ENCODE results near the gene ZNF280C. TPM values are rescaled to one million over a fixed set of nuclear protein-coding genes. Genes with fewer than 3 reads are reported as not detected.
"Not testable (repeated sequence)": the region's sequence is repeated elsewhere in the genome, so short reads cannot be mapped to it uniquely, and the experiment has no call there.

Gene ZNF280C
- total RNA-seq, 2 donors from 2014 or later = 2.1 to 2.4 TPM

DNA sequence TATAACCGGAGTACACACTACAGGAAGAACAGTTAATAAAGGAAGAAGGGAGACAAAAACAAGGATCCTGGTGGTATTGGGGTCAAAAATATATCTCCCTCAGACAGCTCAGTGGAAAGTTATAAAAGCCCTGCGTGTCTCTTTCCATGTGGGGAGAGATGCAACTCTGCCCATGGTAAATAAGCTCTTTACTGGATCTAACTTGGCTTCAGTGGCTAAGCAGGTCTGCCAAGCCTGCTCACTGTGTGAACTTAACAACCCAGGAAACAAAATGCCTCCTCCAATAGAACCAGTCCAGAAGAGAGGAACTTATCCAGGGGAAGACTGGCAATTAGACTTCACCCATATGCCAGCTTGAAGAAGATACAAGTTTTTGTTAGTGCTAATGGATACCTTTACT, 17.0 kb upstream of the ZNF280C start:
- TF ChIP-seq, protein P1, sequence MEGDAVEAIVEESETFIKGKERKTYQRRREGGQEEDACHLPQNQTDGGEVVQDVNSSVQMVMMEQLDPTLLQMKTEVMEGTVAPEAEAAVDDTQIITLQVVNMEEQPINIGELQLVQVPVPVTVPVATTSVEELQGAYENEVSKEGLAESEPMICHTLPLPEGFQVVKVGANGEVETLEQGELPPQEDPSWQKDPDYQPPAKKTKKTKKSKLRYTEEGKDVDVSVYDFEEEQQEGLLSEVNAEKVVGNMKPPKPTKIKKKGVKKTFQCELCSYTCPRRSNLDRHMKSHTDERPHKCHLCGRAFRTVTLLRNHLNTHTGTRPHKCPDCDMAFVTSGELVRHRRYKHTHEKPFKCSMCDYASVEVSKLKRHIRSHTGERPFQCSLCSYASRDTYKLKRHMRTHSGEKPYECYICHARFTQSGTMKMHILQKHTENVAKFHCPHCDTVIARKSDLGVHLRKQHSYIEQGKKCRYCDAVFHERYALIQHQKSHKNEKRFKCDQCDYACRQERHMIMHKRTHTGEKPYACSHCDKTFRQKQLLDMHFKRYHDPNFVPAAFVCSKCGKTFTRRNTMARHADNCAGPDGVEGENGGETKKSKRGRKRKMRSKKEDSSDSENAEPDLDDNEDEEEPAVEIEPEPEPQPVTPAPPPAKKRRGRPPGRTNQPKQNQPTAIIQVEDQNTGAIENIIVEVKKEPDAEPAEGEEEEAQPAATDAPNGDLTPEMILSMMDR (IDR thresholded peaks at IDR 0.05) = no peak
- Histone ChIP-seq H3K9me3 (no peaks in the 10 kb centered on the region), H3K4me1 (no peaks in the 10 kb centered on the region), H3K4me3 (no peak overlapping the region), H3K27ac (no peak overlapping the region), H3K36me3 (no peaks in the 10 kb centered on the region), H3K9ac (ENCODE audit: low read depth in 2 of 2, low read length in 2 of 2) (no peak overlapping the region), H3K27me3 (no peaks in the 10 kb centered on the region)
- DNase-seq = no peak
- intact Hi-C loops (cut with DNase I) = no loop called here

DNA sequence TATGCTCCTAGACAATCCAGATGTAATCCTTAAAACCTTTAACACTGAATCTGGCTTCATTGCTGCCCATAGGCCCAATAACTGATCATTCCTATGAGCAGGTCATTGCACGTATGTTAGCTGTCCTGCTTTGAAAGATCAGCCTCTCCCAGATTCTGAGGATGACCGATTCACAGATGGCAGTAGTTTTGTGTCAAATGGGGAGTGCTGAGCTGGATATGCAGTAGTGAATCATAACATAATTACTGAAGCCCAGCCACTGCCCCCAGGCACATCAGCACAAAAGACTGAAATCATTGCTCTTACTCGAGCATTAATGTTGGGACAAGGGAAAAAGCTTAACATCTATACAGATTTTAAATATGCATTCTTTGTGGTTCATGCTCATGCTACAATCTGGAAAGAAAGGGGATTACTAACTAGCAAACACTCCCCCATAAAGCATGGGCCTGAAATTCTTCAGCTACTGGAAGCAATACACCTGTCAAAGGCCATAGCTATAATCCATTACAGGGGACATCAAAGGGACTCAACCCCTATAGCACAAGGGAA, 16.4 kb upstream of the ZNF280C start:
- Histone ChIP-seq H3K9me3 (no peaks in the 10 kb centered on the region), H3K4me1 (no peaks in the 10 kb centered on the region), H3K36me3 (no peaks in the 10 kb centered on the region), H3K27me3 (no peaks in the 10 kb centered on the region), H3K9ac (ENCODE audit: low read depth in 2 of 2, low read length in 2 of 2) (no peak overlapping the region), H3K4me3 (no peak overlapping the region), H3K27ac (no peak overlapping the region)
- TF ChIP-seq, protein P1 (IDR thresholded peaks at IDR 0.05) = no peak
- intact Hi-C loops (cut with DNase I) = no loop called here
- no peak for DNase-seq

DNA sequence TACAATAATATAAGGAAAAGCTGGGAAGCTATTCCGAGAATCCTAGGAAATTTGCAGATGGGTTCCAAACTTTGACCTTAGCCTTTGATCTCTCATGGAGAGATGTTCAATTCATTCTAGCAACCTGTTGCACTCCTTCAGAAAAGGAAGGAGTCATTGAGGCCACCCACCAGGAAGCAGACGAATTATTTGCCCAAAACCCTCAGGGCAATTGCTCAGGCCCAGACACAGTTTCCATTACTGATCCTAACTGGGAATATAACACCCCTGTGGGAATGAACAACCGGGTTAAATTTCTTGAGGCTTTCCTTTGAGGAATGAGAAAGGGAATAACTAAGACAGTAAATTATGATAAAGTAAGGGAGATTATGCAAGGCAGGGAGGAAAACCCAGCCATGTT, 13.5 kb upstream of the ZNF280C start:
- Histone ChIP-seq H3K27ac (no peak overlapping the region), H3K36me3 (no peaks in the 10 kb centered on the region), H3K4me1 (no peaks in the 10 kb centered on the region), H3K9me3 (no peaks in the 10 kb centered on the region), H3K27me3 (no peaks in the 10 kb centered on the region), H3K4me3 (no peak overlapping the region), H3K9ac (ENCODE audit: low read depth in 2 of 2, low read length in 2 of 2) (no peak overlapping the region)
- intact Hi-C loops (cut with DNase I) = no loop called here
- no peak for DNase-seq
- TF ChIP-seq, protein P1 (IDR thresholded peaks at IDR 0.05) = no peak

DNA sequence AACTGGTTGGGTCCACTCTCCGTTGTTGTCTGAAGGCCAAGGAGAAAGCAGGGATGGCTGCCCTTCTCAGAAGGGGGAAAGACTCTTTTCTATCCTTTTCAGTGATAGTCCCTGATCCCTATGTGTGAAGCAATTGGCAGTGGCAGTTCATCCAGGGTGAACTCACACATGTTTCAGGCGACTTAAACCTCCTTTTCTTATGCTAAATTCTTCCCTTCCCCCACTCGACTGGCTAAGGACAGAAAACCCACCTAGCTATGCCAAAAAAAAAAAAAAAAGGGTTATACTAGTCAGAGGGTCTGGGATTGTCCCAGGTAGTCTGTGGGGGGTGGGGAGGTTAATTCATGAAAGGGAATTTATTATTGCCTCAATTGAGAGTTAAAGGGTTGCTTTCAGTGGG, 12.2 kb upstream of the ZNF280C start:
- H3K4me3 ChIP-seq = no peak overlapping the region
- H3K27ac ChIP-seq = no peak overlapping the region
- intact Hi-C loops (cut with DNase I) = no loop called here
- H3K36me3 ChIP-seq = no peaks in the 10 kb centered on the region
- no peak overlapping the region for H3K9ac ChIP-seq (ENCODE audit: low read depth in 2 of 2, low read length in 2 of 2)
- H3K4me1 ChIP-seq = no peaks in the 10 kb centered on the region
- no peak for DNase-seq
- no peaks in the 10 kb centered on the region for H3K27me3 ChIP-seq
- no peaks in the 10 kb centered on the region for H3K9me3 ChIP-seq
- TF ChIP-seq, protein P1 (IDR thresholded peaks at IDR 0.05) = no peak

DNA sequence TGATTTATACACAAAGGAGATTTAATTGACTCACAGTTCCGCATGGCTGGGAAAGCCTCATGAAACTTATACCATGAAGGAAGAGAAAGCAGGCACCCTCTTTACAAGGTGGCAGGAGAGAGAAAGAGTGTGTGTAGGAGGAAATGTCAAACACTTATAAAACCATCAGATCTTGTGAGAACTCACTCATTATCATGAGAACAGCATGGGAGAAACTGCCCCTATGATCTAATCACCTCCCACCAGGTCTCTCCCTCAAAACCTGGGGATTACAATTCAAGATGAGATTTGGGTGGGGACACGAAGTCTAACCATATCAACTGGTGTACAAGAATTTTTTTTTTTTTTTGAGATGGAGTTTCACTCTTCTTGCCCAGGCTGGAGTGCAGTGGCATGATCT, 3.6 kb upstream of the ZNF280C start:
- H3K36me3 ChIP-seq; DNase-seq; H3K9ac ChIP-seq (ENCODE audit: low read depth in 2 of 2, low read length in 2 of 2); H3K9me3 ChIP-seq; H3K27me3 ChIP-seq; intact Hi-C loops (cut with DNase I); H3K4me3 ChIP-seq; H3K4me1 ChIP-seq; H3K27ac ChIP-seq: not testable (repeated sequence)

DNA sequence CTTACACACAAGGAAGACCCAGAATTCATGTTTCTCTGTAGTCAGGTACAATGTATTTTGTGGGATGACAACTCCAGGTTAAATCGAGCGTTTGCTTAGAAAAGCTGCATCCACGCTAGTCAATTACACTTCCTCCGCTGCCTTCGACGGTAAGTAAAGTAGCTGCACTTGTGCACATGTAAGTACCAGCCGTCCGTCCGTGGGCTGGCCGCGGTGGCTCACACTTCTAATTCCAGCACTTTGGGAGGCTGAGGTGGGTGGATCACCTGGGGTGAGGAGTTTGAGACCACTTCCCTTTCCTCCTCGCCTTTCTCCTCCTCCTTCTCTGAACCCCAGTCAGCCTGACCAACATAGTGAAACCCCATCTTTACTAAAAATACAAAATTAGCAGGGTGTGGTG, 692 bp upstream of the ZNF280C start:
- H3K4me3 ChIP-seq; H3K9me3 ChIP-seq; H3K9ac ChIP-seq (ENCODE audit: low read depth in 2 of 2, low read length in 2 of 2); H3K4me1 ChIP-seq; H3K27me3 ChIP-seq; H3K27ac ChIP-seq; intact Hi-C loops (cut with DNase I); DNase-seq; H3K36me3 ChIP-seq: not testable (repeated sequence)
